K562 (cell line): ENCODE data around the gene DCST1. TPM values are rescaled to one million over a fixed set of nuclear protein-coding genes. Genes with fewer than 3 reads are reported as not detected.

Source experiments
- HEY1 ChIP-seq: fragments of 250-450 bp; sonication (Bioruptor Pico); IDR thresholded peaks from 2 replicates; pipeline ENCODE4 v1.5.0; 2020; ENCODE audit warnings: mild to moderate bottlenecking, moderate library complexity, borderline replicate concordance
- RBM14 ChIP-seq: fragments of 200-400 bp; formaldehyde crosslinking; IDR thresholded peaks from 2 replicates; pipeline ENCODE4 v1.6.1; 2018; ENCODE audit warnings: low read depth, mild to moderate bottlenecking, low read length, moderate library complexity, borderline replicate concordance; ENCODE audit not compliant: insufficient read depth
- TEAD1 ChIP-seq, 2 experiments: fragments of 450-650 bp in 1 of 2; sonication (generic) in 1 of 2; formaldehyde crosslinking; IDR thresholded peaks; 2 replicates each; pipeline versions ENCODE4 v1.4.0 to v1.8.0; 2020 to 2022; ENCODE audit warnings: mild to moderate bottlenecking in 2 of 2, missing genetic modification reagents in 1 of 2
- ZKSCAN1 ChIP-seq: fragments of 150-350 bp; IDR thresholded peaks from 2 replicates; pipeline ENCODE4 v1.6.1; 2016; ENCODE audit warnings: low read depth, low read length
- polyA plus RNA-seq, 8 experiments: library from polyadenylated mRNA; depleted of rRNA in 4 of 8; stranded (reverse) in 5 of 8; unstranded in 3 of 8; fragments of >200 nt; fragmentation: Nextera tagmentation in 2 of 8; fragmentation: Illumina TruSeq in 1 of 8; extraction: Ambion mirVana in 2 of 8; extraction: Trizol in 1 of 8; gene quantifications; 2 replicates each; pipeline versions ENCODE4 v1.2.1 to v1.2.3, GENCODE V29; 2011 to 2014; ENCODE audit warnings: inconsistent platforms in 1 of 8, missing spikeins in 1 of 8
- total RNA-seq, 7 experiments: library from RNA; depleted of rRNA in 6 of 7; stranded (reverse); fragments of >200 nt in 6 of 7; fragmentation: Illumina TruSeq in 2 of 7; extraction: Trizol in 2 of 7; gene quantifications; 2 replicates each; pipeline versions ENCODE4 v1.2.1 to v1.2.3, GENCODE V29; 2011 to 2021; ENCODE audit warnings: low replicate concordance in 1 of 7
- TF ChIP-seq, protein P1 (sequence below): fragments of 200-800 bp; sonication (Bioruptor generic); IDR thresholded peaks from 2 replicates; pipeline ENCODE4 v1.6.1; 2016; ENCODE audit warnings: missing genetic modification characterization, missing compliant biosample characterization
- TF ChIP-seq, protein P2 (sequence below): fragments of 250-450 bp; sonication (Bioruptor Pico); IDR thresholded peaks from 2 replicates; pipeline ENCODE4 v1.4.0; 2020
- TF ChIP-seq, protein P3 (sequence below): sonication (generic); formaldehyde crosslinking; IDR thresholded peaks from 2 replicates; pipeline ENCODE4 v1.8.0; 2023; ENCODE audit warnings: mild to moderate bottlenecking, missing genetic modification reagents
- TF ChIP-seq, protein P4 (sequence below), 3 experiments: IDR thresholded peaks in 2 of 3; conservative IDR thresholded peaks in 1 of 3; 2 replicates each; pipeline ENCODE4 v1.5.1; 2011 to 2012; ENCODE audit warnings: low read length in 3 of 3, mild to moderate bottlenecking in 3 of 3, control low read depth in 2 of 3, improper control_type of control experiment in 1 of 3, inconsistent platforms in 1 of 3, low read depth in 1 of 3, mixed read lengths in 1 of 3, moderate library complexity in 1 of 3; ENCODE audit not compliant: insufficient read depth in 2 of 3
- TF ChIP-seq, protein P5 (sequence below): sonication (generic); IDR thresholded peaks from 2 replicates; pipeline ENCODE4 v1.6.1; 2016

DCST1 gene
- total and polyA plus RNA-seq, 9 of the 15 experiments (the other 6 are each of a cell fraction or from before 2014, with no cell fraction given), result not detected

DNA sequence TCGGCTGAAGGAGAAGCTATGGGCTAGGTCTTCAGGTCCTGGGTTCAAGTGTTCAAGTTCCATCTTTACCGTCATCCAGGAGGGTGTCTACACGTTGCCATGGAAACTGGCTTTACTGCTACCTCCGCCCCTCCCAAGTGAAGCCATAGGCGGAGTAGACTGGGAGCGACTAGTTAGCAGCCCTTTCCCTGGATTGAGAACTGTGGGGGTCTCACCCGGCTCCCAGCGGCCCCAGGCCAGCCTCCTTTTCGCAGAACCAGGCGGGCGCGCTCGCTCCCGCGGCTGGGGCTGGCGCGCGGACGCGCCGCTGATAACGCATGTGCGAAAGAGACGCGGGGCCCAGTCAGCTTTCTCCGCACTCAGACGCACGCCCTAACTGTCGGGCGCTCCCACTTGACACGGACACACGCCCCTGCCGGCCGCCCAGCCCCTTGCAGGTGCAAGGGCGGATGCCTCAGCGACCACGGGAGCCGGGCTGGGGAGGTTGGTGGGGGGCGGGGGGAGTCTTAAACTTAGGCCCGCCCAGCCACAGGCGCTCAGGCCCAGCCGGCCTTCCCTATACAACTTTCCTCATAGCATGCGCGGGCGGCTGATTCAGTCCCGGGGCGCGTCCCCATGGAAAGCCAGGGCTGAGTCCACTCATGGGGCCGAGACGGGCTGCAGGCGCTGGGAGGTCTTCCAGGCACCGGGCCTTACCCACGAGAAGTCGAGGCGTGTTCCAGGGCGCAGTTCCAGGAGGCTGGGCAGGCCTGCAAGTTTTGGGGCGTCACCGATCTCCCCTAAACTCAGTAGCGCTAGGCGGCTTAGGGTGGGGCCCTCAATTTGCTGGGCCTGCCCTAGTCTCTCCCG is 37.3 kb downstream of the DCST1 start (continued):
- TF ChIP-seq, protein P1, sequence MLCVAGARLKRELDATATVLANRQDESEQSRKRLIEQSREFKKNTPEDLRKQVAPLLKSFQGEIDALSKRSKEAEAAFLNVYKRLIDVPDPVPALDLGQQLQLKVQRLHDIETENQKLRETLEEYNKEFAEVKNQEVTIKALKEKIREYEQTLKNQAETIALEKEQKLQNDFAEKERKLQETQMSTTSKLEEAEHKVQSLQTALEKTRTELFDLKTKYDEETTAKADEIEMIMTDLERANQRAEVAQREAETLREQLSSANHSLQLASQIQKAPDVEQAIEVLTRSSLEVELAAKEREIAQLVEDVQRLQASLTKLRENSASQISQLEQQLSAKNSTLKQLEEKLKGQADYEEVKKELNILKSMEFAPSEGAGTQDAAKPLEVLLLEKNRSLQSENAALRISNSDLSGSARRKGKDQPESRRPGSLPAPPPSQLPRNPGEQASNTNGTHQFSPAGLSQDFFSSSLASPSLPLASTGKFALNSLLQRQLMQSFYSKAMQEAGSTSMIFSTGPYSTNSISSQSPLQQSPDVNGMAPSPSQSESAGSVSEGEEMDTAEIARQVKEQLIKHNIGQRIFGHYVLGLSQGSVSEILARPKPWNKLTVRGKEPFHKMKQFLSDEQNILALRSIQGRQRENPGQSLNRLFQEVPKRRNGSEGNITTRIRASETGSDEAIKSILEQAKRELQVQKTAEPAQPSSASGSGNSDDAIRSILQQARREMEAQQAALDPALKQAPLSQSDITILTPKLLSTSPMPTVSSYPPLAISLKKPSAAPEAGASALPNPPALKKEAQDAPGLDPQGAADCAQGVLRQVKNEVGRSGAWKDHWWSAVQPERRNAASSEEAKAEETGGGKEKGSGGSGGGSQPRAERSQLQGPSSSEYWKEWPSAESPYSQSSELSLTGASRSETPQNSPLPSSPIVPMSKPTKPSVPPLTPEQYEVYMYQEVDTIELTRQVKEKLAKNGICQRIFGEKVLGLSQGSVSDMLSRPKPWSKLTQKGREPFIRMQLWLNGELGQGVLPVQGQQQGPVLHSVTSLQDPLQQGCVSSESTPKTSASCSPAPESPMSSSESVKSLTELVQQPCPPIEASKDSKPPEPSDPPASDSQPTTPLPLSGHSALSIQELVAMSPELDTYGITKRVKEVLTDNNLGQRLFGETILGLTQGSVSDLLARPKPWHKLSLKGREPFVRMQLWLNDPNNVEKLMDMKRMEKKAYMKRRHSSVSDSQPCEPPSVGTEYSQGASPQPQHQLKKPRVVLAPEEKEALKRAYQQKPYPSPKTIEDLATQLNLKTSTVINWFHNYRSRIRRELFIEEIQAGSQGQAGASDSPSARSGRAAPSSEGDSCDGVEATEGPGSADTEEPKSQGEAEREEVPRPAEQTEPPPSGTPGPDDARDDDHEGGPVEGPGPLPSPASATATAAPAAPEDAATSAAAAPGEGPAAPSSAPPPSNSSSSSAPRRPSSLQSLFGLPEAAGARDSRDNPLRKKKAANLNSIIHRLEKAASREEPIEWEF, result no peak
- TF ChIP-seq RBM14, result no peak
- TF ChIP-seq, protein P2, sequence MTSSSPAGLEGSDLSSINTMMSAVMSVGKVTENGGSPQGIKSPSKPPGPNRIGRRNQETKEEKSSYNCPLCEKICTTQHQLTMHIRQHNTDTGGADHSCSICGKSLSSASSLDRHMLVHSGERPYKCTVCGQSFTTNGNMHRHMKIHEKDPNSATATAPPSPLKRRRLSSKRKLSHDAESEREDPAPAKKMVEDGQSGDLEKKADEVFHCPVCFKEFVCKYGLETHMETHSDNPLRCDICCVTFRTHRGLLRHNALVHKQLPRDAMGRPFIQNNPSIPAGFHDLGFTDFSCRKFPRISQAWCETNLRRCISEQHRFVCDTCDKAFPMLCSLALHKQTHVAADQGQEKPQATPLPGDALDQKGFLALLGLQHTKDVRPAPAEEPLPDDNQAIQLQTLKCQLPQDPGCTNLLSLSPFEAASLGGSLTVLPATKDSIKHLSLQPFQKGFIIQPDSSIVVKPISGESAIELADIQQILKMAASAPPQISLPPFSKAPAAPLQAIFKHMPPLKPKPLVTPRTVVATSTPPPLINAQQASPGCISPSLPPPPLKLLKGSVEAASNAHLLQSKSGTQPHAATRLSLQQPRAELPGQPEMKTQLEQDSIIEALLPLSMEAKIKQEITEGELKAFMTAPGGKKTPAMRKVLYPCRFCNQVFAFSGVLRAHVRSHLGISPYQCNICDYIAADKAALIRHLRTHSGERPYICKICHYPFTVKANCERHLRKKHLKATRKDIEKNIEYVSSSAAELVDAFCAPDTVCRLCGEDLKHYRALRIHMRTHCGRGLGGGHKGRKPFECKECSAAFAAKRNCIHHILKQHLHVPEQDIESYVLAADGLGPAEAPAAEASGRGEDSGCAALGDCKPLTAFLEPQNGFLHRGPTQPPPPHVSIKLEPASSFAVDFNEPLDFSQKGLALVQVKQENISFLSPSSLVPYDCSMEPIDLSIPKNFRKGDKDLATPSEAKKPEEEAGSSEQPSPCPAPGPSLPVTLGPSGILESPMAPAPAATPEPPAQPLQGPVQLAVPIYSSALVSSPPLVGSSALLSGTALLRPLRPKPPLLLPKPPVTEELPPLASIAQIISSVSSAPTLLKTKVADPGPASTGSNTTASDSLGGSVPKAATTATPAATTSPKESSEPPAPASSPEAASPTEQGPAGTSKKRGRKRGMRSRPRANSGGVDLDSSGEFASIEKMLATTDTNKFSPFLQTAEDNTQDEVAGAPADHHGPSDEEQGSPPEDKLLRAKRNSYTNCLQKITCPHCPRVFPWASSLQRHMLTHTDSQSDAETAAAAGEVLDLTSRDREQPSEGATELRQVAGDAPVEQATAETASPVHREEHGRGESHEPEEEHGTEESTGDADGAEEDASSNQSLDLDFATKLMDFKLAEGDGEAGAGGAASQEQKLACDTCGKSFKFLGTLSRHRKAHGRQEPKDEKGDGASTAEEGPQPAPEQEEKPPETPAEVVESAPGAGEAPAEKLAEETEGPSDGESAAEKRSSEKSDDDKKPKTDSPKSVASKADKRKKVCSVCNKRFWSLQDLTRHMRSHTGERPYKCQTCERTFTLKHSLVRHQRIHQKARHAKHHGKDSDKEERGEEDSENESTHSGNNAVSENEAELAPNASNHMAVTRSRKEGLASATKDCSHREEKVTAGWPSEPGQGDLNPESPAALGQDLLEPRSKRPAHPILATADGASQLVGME (CRISPR knock-in tag), result no peak
- no peak for TF ChIP-seq ZKSCAN1
- TF ChIP-seq TEAD1 (CRISPR knock-in tag; IDR thresholded peaks at IDR 0.05), result peak in 1 of 2 experiments; percentile 26; a peak in 1 of 4 replicates
- TF ChIP-seq, protein P3, sequence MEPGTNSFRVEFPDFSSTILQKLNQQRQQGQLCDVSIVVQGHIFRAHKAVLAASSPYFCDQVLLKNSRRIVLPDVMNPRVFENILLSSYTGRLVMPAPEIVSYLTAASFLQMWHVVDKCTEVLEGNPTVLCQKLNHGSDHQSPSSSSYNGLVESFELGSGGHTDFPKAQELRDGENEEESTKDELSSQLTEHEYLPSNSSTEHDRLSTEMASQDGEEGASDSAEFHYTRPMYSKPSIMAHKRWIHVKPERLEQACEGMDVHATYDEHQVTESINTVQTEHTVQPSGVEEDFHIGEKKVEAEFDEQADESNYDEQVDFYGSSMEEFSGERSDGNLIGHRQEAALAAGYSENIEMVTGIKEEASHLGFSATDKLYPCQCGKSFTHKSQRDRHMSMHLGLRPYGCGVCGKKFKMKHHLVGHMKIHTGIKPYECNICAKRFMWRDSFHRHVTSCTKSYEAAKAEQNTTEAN, result 0 out of 2 replicates have a peak, but pooled peaks have one; percentile 44
- TF ChIP-seq, protein P4, sequence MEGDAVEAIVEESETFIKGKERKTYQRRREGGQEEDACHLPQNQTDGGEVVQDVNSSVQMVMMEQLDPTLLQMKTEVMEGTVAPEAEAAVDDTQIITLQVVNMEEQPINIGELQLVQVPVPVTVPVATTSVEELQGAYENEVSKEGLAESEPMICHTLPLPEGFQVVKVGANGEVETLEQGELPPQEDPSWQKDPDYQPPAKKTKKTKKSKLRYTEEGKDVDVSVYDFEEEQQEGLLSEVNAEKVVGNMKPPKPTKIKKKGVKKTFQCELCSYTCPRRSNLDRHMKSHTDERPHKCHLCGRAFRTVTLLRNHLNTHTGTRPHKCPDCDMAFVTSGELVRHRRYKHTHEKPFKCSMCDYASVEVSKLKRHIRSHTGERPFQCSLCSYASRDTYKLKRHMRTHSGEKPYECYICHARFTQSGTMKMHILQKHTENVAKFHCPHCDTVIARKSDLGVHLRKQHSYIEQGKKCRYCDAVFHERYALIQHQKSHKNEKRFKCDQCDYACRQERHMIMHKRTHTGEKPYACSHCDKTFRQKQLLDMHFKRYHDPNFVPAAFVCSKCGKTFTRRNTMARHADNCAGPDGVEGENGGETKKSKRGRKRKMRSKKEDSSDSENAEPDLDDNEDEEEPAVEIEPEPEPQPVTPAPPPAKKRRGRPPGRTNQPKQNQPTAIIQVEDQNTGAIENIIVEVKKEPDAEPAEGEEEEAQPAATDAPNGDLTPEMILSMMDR (IDR thresholded peaks at IDR 0.05 in 2 of 3, conservative IDR thresholded peaks at IDR 0.05 in 1 of 3; ENCODE audit: insufficient read depth in 2 of 3, low read depth in 1 of 3, low read length in 3 of 3), result peak; percentile 60 to 78 (median 62)
- TF ChIP-seq, protein P5, sequence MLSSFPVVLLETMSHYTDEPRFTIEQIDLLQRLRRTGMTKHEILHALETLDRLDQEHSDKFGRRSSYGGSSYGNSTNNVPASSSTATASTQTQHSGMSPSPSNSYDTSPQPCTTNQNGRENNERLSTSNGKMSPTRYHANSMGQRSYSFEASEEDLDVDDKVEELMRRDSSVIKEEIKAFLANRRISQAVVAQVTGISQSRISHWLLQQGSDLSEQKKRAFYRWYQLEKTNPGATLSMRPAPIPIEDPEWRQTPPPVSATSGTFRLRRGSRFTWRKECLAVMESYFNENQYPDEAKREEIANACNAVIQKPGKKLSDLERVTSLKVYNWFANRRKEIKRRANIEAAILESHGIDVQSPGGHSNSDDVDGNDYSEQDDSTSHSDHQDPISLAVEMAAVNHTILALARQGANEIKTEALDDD, result 0 out of 2 replicates have a peak, but pooled peaks have one; percentile 14
- no peak for TF ChIP-seq HEY1 (CRISPR knock-in tag)
